ENCODE results near the gene PLA2G2A. TPM values are rescaled to one million over a fixed set of nuclear protein-coding genes. Genes with fewer than 3 reads are reported as not detected.

The PLA2G2A gene
- total and polyA plus RNA-seq, 2 of the 8 experiments (the other 6 are each of a cell fraction or from before 2014, with no cell fraction given) = 0.69 to 3.7 TPM

- TF ChIP-seq, protein P1, sequence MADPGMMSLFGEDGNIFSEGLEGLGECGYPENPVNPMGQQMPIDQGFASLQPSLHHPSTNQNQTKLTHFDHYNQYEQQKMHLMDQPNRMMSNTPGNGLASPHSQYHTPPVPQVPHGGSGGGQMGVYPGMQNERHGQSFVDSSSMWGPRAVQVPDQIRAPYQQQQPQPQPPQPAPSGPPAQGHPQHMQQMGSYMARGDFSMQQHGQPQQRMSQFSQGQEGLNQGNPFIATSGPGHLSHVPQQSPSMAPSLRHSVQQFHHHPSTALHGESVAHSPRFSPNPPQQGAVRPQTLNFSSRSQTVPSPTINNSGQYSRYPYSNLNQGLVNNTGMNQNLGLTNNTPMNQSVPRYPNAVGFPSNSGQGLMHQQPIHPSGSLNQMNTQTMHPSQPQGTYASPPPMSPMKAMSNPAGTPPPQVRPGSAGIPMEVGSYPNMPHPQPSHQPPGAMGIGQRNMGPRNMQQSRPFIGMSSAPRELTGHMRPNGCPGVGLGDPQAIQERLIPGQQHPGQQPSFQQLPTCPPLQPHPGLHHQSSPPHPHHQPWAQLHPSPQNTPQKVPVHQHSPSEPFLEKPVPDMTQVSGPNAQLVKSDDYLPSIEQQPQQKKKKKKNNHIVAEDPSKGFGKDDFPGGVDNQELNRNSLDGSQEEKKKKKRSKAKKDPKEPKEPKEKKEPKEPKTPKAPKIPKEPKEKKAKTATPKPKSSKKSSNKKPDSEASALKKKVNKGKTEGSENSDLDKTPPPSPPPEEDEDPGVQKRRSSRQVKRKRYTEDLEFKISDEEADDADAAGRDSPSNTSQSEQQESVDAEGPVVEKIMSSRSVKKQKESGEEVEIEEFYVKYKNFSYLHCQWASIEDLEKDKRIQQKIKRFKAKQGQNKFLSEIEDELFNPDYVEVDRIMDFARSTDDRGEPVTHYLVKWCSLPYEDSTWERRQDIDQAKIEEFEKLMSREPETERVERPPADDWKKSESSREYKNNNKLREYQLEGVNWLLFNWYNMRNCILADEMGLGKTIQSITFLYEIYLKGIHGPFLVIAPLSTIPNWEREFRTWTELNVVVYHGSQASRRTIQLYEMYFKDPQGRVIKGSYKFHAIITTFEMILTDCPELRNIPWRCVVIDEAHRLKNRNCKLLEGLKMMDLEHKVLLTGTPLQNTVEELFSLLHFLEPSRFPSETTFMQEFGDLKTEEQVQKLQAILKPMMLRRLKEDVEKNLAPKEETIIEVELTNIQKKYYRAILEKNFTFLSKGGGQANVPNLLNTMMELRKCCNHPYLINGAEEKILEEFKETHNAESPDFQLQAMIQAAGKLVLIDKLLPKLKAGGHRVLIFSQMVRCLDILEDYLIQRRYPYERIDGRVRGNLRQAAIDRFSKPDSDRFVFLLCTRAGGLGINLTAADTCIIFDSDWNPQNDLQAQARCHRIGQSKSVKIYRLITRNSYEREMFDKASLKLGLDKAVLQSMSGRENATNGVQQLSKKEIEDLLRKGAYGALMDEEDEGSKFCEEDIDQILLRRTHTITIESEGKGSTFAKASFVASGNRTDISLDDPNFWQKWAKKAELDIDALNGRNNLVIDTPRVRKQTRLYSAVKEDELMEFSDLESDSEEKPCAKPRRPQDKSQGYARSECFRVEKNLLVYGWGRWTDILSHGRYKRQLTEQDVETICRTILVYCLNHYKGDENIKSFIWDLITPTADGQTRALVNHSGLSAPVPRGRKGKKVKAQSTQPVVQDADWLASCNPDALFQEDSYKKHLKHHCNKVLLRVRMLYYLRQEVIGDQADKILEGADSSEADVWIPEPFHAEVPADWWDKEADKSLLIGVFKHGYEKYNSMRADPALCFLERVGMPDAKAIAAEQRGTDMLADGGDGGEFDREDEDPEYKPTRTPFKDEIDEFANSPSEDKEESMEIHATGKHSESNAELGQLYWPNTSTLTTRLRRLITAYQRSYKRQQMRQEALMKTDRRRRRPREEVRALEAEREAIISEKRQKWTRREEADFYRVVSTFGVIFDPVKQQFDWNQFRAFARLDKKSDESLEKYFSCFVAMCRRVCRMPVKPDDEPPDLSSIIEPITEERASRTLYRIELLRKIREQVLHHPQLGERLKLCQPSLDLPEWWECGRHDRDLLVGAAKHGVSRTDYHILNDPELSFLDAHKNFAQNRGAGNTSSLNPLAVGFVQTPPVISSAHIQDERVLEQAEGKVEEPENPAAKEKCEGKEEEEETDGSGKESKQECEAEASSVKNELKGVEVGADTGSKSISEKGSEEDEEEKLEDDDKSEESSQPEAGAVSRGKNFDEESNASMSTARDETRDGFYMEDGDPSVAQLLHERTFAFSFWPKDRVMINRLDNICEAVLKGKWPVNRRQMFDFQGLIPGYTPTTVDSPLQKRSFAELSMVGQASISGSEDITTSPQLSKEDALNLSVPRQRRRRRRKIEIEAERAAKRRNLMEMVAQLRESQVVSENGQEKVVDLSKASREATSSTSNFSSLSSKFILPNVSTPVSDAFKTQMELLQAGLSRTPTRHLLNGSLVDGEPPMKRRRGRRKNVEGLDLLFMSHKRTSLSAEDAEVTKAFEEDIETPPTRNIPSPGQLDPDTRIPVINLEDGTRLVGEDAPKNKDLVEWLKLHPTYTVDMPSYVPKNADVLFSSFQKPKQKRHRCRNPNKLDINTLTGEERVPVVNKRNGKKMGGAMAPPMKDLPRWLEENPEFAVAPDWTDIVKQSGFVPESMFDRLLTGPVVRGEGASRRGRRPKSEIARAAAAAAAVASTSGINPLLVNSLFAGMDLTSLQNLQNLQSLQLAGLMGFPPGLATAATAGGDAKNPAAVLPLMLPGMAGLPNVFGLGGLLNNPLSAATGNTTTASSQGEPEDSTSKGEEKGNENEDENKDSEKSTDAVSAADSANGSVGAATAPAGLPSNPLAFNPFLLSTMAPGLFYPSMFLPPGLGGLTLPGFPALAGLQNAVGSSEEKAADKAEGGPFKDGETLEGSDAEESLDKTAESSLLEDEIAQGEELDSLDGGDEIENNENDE (IDR thresholded peaks at IDR 0.05; ENCODE audit: insufficient replicate concordance, low read length) = peak; percentile 27
- TF ChIP-seq YY1 (IDR thresholded peaks at IDR 0.05; ENCODE audit: low read depth, low read length) = peak; percentile 62; the same call in 1 of the 2 replicates
- TF ChIP-seq, protein P2, sequence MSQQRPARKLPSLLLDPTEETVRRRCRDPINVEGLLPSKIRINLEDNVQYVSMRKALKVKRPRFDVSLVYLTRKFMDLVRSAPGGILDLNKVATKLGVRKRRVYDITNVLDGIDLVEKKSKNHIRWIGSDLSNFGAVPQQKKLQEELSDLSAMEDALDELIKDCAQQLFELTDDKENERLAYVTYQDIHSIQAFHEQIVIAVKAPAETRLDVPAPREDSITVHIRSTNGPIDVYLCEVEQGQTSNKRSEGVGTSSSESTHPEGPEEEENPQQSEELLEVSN (IDR thresholded peaks at IDR 0.05) = peak; percentile 68
Measured at GRCh38 chr1:19990182-19990582, 10.8 kb upstream of the PLA2G2A start (continued).
